ENCODE data around the gene ZFP62. TPM values are rescaled to one million over a fixed set of nuclear protein-coding genes. Genes with fewer than 3 reads are reported as not detected.

ZFP62 gene
- total and polyA plus RNA-seq, 2 of the 8 experiments (the other 6 are each of a cell fraction or from before 2014, with no cell fraction given): 9.3 to 38.5 TPM

DNA sequence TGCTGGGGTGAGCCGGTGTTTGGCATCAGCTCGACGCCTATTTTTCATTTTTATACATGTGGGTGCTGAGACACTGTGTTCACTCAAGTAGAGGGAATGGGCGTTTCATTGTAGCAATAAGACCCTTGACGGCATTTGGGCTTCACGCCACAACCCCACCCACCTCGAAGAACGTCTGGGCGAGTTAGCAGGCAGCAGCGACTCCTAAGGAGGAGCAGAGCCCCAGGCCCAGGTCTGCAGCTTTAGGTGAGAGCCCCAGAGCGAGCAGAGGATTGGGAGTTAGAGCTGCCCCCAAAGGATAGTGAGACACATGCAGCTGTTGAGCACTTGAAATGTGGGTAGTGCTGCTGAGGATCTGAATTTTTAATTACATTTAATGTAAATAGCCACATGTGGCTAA is 1.6 kb upstream of the ZFP62 start (continued):
- TF ChIP-seq CTCF (IDR thresholded peaks at IDR 0.05; ENCODE audit: control extremely low read depth in 1 of 3, insufficient read depth in 1 of 3, low read depth in 1 of 3, low read length in 3 of 3) (peak in 2 of 3 experiments; percentile 28 to 38; a peak in 1 of 4 replicates), CTBP2 (IDR thresholded peaks at IDR 0.05; ENCODE audit: borderline replicate concordance, insufficient read depth, insufficient read length, low read length) (no peak), NRF1 (IDR thresholded peaks at IDR 0.05; ENCODE audit: low read depth, low read length) (no peak), SP2 (IDR thresholded peaks at IDR 0.05; ENCODE audit: low read length) (no peak), POU5F1 (IDR thresholded peaks at IDR 0.05; ENCODE audit: low read depth, low read length) (no peak), RFX5 (IDR thresholded peaks at IDR 0.05; ENCODE audit: borderline replicate concordance, low read depth, low read length) (no peak), SIN3A (conservative IDR thresholded peaks at IDR 0.05 in 1 of 2, IDR thresholded peaks at IDR 0.05 in 1 of 2; ENCODE audit: low read depth in 1 of 2, low read length in 2 of 2) (no peak)

All from H1 (cell line).